ENCODE data around the gene PRC1. TPM values are rescaled to one million over a fixed set of nuclear protein-coding genes. Genes with fewer than 3 reads are reported as not detected.

The PRC1 gene
- polyA plus RNA-seq, 4 donors, result 66.6 to 75.2 (median 72.5) TPM

- DNase-seq (ENCODE audit: low read depth in 4 of 4, low spot score in 3 of 4), result no peak
Measured at GRCh38 chr15:90957031-90957790, 37.1 kb downstream of the PRC1 start.

DNA sequence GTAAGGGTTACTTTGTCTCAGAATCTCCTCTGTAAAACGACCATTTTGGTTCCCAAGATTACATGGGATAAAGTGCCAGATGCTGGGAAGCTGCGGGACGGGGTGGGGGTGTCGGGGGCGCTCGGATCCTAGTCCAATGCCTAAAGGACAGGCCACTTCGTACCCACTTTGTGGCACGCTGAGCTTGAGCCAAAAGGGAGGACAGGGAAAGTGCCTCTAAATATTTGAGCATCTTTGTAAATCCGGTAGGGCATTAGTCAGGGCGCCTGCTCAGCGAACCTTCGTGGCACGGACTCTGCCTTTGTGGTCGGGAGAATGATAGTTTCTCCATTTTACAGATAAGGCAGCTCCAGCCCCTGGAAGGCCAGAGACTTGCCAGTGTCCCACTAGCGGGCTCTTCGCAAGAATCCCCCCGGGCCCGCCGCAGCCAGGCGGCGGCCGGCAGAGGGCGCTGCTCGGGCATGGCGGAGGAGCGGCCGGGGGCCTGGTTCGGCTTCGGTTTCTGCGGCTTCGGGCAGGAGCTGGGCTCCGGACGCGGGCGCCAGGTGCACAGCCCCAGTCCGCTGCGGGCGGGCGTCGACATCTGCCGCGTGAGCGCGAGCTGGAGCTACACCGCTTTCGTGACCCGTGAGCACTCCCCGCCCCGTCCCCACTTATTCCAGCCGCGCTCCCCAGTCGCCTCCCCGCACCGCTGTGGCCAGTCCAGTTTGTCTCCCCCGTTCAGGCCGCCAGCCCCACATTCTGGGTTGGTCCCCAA lies 37.9 kb downstream of the PRC1 start:
- peak; percentile 54 to 78 (median 68) for DNase-seq (ENCODE audit: low read depth in 4 of 4, low spot score in 3 of 4)

GRCh38 chr15:90955624-90956273 lies 38.6 kb downstream of the PRC1 start:
- no peak for DNase-seq (ENCODE audit: low read depth in 4 of 4, low spot score in 3 of 4)

DNA sequence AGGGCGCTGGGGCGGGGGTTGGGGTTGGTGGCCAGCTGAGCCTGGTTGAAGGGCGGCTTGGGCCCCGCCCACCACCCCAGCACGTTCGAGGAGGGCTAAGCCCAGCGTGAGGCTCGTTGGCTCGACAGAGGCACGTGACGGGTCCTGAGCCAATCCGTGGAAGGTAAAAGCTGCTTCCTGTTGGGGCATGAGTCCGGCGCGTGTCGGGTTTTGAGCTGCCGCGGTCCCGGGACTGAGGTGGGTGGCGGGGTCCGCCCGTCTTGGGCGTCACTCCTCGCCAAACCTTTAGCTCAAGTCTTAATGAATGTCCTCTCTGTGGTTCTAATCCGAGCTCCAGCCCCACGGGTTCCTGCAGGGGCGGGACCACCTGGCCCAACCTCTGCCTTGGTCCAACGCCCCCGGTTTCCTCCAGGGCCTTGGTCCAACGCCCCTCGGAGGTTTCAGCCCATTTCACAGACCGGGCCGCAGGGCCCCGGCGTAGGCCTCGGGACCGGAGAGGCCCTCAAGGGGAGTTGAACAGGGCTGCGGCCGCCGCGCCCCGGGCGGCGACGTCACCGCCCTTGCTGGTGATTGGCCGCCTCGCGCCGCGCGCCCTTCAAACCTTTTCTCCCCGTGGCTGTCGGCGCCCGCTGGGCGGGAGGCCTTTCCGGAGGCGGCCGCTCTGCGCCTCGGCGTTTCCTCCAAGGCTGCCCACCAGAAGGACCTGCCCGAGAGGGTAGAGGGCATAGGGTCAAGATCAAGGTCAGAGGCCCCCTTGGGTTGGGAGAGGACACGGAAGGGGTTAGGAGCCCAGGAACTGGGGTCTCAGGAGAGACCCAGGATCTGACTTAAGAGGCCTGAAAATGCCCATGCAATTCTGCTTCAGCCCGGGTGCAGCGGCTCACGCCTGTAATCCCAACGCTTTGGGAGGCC lies 39.4 kb downstream of the PRC1 start, which contains the start of gene RCCD1:
TSS of gene RCCD1 (plus strand) at position 173 of the 912 bp plus-strand sequence. CDS start 1,851 bp downstream, outside the sequence.
- peak in 3 of 4 donors; percentile 81 to 85 (median 85) for DNase-seq (ENCODE audit: low read depth in 4 of 4, low spot score in 3 of 4)

- no peak for DNase-seq (ENCODE audit: low read depth in 4 of 4, low spot score in 3 of 4)
Measured at GRCh38 chr15:90953947-90954711, 40.2 kb downstream of the PRC1 start.

DNA sequence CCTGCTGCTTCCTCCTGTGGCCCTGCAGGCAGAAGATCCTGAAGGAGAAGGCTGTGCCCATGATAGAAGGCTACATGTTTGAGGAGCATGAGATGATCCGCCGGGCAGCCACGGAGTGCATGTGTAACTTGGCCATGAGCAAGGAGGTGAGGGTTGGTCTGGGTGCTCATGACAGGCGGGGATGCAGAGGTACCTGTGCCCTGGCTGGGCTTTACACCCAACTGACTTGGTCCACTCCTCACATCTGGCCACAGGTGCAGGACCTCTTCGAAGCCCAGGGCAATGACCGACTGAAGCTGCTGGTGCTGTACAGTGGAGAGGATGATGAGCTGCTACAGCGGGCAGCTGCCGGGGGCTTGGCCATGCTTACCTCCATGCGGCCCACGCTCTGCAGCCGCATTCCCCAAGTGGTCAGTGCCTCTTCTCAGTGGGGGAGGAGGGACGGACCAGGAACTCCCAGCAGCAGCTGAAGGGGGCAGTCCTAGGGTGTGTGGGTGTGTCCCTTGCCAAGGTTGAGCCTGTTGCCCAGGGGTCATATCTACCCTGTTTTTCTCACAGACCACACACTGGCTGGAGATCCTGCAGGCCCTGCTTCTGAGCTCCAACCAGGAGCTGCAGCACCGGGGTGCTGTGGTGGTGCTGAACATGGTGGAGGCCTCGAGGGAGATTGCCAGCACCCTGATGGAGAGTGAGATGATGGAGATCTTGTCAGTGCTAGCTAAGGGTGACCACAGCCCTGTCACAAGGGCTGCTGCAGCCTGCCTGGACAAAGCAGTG lies 41.2 kb downstream of the PRC1 start:
- no peak for DNase-seq (ENCODE audit: low read depth in 4 of 4, low spot score in 3 of 4)

DNA sequence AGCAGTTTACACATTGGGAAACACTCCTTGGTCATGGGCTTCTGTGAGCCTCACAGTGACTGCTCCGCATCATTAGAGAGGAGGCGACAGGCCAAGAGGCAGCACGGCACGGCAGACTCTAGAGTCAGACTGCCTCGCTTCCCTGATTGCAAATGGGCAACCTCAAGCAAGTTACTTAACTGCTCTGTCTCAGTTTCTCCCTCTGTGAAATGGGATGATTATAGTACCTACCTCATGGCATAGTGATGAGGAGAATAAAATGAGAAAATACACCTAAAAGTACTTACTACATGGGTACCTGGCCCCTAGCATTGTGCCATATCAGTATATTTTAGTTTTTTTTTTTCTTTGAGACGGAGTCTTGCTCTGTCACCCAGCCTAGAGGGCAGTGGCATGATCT lies 43.7 kb downstream of the PRC1 start:
- DNase-seq (ENCODE audit: low read depth in 4 of 4, low spot score in 3 of 4), result no peak

- DNase-seq (ENCODE audit: low read depth in 4 of 4, low spot score in 3 of 4), result no peak
Measured at GRCh38 chr15:90949979-90950675, 44.2 kb downstream of the PRC1 start.

- no peak for DNase-seq (ENCODE audit: low read depth in 4 of 4, low spot score in 3 of 4)
Measured at GRCh38 chr15:90948506-90948905, 45.8 kb downstream of the PRC1 start.

GRCh38 chr15:90947577-90948357 lies 46.6 kb downstream of the PRC1 start:
- DNase-seq (ENCODE audit: low read depth in 4 of 4, low spot score in 3 of 4), result no peak

GRCh38 chr15:90946941-90947576 lies 47.3 kb downstream of the PRC1 start:
- DNase-seq (ENCODE audit: low read depth in 4 of 4, low spot score in 3 of 4), result no peak

- no peak for DNase-seq (ENCODE audit: low read depth in 4 of 4, low spot score in 3 of 4)
Measured at GRCh38 chr15:90946538-90946937, 47.8 kb downstream of the PRC1 start.

- DNase-seq (ENCODE audit: low read depth in 4 of 4, low spot score in 3 of 4), result no peak
Measured at GRCh38 chr15:90945091-90945490, 49.2 kb downstream of the PRC1 start.

GRCh38 chr15:90942354-90943120 lies 51.8 kb downstream of the PRC1 start:
- DNase-seq (ENCODE audit: low read depth in 4 of 4, low spot score in 3 of 4), result no peak

DNA sequence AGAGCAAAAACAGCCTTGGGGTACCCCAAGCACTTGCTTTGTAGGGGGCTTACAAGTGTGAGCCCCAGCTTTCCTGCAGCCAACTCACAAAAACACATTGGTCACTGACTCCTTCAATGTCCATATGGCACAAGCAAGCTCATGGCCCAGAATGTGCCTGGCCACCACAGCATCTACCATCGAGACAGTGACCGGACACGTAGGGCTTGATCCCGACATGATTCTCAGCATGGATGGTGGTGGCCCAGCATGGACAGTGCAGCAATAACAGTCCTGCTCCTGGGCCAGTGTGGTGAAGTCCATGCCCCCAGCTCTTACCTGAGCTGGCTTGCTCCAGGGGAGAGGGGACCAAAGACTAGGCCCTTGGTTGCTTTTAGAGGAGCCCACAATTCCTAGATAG lies 53.3 kb downstream of the PRC1 start:
- DNase-seq (ENCODE audit: low read depth in 4 of 4, low spot score in 3 of 4), result no peak

DNA sequence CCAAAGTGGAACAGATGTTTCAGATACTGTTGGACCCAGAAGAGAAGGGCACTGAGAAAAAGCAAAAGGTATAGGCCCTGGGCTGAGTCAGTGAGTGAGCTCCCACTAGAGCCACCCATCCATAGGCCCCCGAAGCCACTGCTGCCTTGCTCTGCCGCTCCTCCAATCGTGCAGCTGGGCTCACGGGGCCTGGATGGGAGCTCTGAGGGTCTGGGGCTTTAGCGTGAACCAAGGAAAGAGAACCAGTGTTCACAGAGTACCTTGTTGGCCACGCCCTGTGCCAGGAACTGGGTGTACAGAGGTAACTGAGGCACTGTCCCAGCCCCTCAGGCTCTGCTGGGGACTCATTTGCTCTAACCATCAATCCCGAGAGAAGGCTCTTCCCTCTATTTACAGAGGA lies 54.6 kb downstream of the PRC1 start:
- DNase-seq (ENCODE audit: low read depth in 4 of 4, low spot score in 3 of 4), result no peak
